ENCODE measurements around the gene TMEM40.
"Not testable (repeated sequence)": the region's sequence is repeated elsewhere in the genome, so short reads cannot be mapped to it uniquely, and the experiment has no call there.

The TMEM40 gene

GRCh38 chr3:12775970-12776369 is 16.9 kb upstream of the TMEM40 start:
- not testable (repeated sequence) for DNase-seq (ENCODE audit: low read depth)

- DNase-seq (ENCODE audit: low read depth): no peak
Observed at GRCh38 chr3:12775226-12775625, 16.2 kb upstream of the TMEM40 start.

DNA sequence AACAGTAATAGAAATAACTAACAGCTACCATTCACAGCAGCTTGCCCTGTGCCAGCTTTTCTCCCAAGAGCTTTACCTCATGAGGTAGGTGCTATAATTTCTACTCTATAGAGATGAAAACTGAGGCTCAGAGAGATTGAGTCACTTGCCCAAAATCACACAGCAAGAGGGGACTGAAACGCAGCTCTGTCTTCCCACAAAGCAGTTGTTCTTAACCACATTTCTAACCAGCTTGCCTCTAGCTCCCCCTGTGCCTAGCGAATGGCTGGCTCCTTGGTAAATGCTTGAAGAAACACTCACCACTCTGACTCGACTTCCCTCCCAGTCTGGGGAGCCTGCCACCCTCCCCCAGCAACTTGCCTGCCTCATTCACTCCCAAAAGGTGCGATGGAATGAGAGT is 15.6 kb upstream of the TMEM40 start:
- no peak for DNase-seq (ENCODE audit: low read depth)

- no peak for DNase-seq (ENCODE audit: low read depth)
Observed at GRCh38 chr3:12773710-12774086, 14.6 kb upstream of the TMEM40 start.

DNA sequence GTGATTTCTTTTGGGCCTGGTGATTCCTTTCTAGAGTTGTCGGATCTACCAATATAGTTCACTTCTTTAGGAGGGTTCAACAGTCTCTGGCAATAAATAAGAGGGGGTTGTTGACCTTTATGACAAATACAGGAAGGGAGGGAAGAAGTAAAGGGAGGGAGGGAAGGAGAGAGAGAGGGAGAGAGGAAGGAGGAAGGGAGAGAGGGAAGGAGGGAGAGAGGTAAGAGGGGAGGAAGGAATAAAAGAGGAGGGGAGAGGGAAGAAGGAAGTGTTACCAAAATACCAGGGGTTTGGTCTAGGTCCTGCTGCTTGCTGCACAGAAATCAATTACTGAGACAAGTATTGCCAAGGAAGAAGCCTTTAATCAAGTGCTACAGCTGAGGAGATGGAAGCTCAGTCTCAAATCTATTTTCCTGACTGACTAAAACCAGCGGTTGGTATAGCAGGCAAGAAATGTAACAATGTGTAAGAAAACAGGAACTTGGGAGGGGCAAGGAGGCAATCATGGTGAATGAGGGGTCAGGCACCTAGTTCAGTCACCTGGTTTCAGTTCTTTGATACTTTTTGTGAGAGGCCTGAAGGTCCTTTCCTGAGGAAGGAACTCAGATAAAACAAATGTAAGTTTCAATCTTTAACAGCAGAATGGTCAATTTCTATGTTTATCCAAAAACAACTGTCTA is 14.1 kb upstream of the TMEM40 start:
- no peak for DNase-seq (ENCODE audit: low read depth)

DNA sequence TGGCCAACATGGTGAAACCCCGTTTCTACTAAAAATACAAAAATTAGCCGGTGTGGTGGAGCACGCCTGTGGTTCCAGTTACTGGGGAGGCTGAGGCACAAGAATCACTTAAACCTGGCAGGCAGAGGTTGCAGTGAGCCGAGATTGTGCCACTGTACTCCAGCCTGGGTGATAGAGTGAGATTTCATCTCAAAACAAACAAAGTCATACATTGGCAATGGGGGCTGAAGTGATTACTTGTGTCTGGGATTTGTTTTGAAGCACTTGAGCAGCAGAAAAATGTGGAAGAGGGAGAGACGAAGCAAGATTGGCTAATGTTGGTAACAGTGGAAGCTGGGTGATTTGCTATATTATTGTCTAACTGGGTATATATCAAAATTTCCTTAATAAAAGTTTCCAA is 13.4 kb upstream of the TMEM40 start:
- DNase-seq (ENCODE audit: low read depth): no peak

DNA sequence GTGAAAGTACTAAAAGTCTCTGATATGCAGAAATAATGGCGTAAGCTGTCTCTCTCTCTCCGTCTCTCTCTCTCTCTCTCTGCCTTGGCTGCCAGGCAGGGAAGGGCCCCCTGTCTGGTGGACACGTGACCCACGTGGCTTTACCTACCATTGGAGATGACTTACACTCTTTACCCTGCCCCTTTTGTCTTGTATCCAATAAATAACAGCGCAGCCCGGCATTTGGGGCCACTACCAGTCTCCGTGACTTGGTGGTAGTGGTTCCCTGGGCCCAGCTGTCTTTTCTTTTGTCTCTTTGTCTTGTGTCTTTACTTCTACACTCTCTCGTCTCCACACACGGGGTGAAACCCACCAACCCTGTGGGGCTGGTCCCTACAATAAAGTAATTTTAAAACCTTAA is 12.2 kb upstream of the TMEM40 start:
- DNase-seq (ENCODE audit: low read depth): no peak

GRCh38 chr3:12769761-12770160 is 10.7 kb upstream of the TMEM40 start:
- DNase-seq (ENCODE audit: low read depth): no peak

DNA sequence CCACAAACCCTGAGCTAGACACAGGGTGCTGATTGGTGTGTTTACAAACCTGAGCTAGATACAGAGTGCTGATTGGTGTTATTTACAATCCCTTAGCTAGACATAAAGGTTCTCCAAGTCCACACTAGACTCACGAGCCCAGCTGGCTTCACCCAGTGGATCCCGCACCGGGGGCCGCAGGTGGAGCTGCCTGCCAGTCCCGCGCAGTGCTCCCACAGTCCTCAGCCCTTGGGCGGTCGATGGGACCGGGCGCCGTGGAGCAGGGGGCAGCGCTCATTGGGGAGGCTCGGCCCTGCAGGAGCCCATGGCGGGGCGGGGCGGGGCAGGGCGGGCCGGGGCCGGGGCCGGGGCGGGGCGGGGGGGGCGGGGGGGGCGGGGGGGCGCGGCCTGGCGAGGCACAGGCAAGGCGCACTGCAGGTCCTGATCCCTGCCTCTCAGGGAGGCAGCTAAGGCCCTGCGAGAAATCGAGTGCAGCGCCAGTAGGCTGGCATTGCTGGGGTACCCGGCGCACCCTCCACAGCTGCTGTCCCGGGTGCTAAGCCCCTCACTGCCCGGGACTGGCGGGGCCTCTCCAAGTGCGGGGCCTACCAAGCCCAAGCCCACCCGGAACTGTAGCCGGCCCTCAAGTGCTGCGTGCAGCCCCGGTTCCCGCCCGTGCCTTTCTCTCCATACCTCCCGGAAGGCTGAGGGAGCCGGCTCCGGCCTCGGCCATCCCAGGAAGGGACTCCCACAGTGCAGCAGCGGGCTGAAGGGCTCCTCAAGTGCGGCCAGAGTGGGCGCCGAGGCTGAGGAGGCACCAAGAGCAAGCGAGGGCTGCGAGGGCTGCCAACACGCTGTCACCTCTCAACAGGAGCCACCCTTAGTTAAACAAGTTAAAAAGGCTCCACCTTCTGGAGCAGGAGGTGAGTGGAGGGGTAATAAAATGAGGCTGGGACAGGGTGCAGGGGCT is 9.8 kb upstream of the TMEM40 start:
- no peak for DNase-seq (ENCODE audit: low read depth)

DNA sequence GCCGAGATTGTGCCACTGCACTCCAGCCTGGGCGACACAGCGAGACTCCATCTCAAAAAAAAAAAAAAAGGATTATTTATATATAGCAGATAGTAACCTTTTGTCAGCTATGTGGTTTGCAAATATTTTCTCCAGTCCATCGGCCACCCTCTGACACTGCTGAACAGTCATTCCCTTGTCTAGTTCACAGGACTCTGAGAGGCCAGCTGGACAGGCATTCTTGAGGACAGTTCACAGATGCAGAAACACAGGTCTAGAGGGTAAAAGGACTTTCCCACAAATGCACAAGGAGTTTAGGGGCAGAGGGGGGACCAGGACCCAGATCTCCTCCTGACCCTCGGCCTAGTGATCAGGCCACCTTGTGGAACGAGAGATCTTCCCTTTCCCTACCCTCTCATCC is 7.5 kb upstream of the TMEM40 start:
- no peak for DNase-seq (ENCODE audit: low read depth)

GRCh38 chr3:12764171-12764776 is 5.2 kb upstream of the TMEM40 start:
- DNase-seq (ENCODE audit: low read depth): no peak

DNA sequence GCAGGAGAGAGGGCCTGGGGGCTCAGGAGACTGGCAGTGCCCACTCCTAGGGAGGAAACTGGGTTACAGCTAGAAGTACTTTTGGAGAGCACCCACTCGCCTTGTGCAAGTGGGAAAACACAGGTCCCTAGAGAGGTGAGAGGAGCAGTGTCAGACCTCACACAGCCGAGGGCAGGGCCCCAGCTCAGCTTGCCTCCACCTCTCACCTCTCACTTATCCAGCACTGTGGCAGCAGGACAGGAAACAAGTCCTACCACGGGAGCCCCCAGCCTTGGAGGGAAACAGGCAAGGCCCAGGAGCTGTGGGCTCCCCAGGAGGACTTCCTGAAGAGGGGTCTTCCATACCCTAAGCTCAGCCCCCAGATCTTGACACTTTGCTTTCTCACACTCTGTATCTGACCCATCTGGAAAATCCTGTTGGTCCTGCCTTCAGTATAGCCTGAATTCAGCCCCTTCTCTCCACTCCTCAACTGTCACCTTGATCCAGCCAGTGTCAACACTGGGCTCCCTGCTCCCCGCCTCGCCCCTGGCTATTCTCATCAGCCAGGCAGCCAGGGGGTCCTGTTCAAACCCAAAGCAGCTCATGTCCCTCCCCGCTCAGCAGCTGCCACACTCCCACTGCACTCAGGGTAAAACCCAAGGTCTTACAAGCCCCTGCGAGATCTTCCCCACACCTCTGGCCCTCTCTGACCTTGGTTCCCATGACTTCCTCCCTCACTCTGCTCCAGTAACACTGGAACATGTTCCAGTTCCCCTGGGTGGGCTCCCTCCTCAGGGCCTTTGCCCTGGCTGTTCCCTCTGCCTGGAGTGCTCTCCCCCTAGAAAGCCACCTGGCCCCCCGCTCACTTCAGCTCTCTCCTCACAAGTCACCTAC is 870 bp upstream of the TMEM40 start:
- no peak for DNase-seq (ENCODE audit: low read depth)

DNA sequence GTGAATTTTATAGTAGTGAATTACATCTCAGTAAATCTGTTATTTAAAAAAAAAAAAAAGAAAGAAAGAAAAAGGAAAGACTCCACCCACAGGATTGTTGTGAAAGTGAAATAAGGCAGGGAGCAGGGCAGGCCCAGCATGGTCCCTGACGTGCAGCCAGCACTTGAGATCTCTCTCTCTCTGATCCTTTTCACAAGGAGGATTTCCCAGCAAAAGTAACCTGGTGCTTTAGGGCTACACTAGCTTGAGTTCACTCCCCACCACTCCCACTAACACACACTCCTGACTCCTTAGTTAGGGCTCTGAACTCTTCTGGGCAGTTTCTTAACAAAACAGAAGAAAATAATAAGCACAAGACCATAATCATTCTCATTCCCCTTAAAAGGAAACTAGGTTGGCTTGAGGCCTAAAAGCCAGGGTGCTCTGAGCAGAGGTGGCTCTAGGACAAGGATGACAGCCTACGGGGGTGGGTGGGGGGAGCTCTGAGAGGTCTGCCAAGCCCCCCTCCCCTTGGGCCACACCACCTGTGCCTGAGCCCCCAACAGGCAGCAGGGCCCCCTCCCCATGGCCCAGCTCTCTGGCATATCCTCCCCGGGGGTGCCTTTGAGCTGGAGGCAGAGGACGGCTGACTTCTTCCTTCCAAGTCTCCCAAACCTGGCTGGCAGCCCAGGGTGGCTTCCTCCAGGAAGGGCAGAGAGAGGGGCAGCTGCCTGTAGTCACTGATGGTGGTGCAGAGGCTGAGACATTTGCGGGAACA is 856 bp downstream of the TMEM40 start:
- DNase-seq (ENCODE audit: low read depth): no peak

DNA sequence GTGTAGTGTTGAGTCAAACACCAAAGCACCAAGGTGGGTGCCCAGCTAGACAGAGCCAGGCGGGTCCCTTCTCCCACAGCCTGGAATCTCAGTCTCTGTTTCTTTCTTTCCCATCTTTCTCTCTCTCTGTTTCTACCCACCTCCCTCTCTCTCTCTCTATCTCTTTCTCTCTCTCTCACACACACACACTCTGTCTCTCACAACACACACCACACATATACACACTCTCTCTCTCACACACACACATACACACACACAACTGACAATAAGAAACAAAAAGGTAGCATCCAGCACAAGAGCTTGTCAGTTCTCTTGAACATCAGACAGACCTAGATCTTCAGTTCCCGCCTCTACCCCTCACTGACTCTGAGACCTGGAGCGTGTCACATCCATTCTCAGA is 2.4 kb downstream of the TMEM40 start:
- DNase-seq (ENCODE audit: low read depth): no peak

- DNase-seq (ENCODE audit: low read depth): no peak
Observed at GRCh38 chr3:12756175-12756574, 2.9 kb downstream of the TMEM40 start.

DNA sequence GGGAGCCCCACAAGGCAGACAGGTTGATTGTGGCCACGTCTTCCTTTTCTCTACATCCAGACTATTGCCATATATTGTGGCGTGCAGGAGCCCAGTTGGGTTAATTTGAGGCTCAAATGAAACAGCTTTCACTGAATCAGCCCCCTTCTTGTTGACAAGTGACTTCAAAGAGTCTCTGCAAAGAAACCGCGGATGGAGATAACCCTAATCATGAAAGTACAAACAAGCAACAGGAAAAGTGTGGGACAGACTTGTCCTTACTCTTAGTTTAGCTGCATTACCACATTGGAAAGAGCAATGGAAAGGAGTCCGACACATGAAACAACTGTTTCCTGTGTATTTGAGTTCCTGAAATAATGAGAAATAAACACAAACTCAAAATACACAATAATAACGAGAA is 3.3 kb downstream of the TMEM40 start:
- no peak for DNase-seq (ENCODE audit: low read depth)

GRCh38 chr3:12754313-12754712 is 4.7 kb downstream of the TMEM40 start:
- no peak for DNase-seq (ENCODE audit: low read depth)

- no peak for DNase-seq (ENCODE audit: low read depth)
Observed at GRCh38 chr3:12753275-12754028, 5.6 kb downstream of the TMEM40 start.

DNA sequence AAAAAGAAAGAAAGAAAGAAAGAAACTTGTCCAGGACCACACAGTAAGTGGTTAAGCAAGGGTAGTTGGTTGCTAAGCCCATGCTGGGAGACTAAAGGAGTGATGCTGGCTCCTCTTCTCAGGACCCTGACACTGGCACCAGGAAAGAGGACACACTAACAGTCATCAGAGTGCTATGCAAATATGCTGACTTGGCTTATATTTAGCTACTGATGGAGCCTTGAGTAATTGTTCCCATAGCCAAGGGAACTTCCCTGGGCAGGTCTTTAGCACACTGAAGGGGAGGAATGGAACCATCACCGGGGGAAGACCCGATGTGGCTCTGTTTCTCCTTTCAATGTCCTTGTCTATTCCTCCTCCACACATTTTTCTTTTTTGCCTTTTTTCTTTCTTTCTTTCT is 6.2 kb downstream of the TMEM40 start:
- DNase-seq (ENCODE audit: low read depth): no peak

- DNase-seq (ENCODE audit: low read depth): no peak
Observed at GRCh38 chr3:12752102-12752501, 7.0 kb downstream of the TMEM40 start.

- DNase-seq (ENCODE audit: low read depth): no peak
Observed at GRCh38 chr3:12751571-12751970, 7.5 kb downstream of the TMEM40 start.

All from activated T-cell treated with anti-CD3 and anti-CD28 coated beads for 1 hour (primary cell).